CD4-positive, alpha-beta T cell treated with Interleukin-6 at 100 ng/mL for 8 hours (primary cell): ENCODE results near the gene METTL3.
"Not testable (repeated sequence)": the region's sequence is repeated elsewhere in the genome, so short reads cannot be mapped to it uniquely, and the experiment has no call there.

Experiments
- DNase-seq: peaks from one replicate; pipeline ENCODE4 v3.0.0-alpha.2; 2020; ENCODE audit warnings: mixed read lengths, low spot score

METTL3 gene

DNA sequence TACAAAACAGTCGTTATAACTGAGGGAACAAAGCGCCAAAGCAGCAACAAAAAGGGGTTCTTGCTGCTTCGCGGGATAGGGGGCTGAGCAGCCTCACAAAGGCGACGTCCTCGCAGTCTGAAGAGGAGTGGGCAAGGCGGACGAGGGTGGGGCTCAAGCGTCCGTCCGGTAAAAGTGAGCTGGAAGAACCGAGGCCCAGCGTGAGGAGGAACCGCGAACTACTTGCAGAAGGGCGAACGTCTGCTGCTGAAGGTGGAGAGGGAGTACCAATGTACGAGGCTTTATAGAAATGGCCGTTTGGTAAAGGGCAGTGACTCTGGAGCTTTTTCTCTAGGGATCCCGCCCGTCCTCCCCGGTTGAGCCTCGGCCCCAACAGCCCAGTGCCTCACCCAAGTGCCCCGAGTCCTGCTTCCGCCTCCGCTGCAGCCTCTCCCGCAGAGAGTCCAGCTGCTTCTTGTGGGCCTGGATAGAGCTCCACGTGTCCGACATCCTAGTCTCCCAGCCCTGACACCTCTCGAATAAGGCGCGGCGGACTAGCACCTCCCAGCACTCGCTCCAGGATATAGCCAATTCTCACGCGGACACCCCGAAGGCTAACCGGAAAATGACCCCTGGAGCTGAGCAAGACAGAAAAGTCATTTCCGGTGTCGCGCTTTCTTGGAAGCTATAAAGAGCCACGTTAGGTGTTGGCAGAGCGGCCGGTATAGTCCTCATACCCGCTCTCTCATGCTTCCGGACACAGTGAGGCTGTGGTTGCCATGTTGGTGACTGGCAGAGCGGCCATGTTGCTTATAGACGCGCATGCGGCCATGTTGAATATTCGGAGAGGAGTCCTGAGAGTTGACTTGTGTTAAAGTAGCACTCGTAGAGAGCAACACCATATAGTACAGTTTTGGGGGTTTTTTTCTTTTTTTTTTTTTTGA lies at the start of gene METTL3:
Gene METTL3, minus strand, starts transcription at position 606 of the 923 bp plus-strand sequence. Its CDS starts 117 bp downstream, at position 489.
- peak; percentile 93 for DNase-seq

DNA sequence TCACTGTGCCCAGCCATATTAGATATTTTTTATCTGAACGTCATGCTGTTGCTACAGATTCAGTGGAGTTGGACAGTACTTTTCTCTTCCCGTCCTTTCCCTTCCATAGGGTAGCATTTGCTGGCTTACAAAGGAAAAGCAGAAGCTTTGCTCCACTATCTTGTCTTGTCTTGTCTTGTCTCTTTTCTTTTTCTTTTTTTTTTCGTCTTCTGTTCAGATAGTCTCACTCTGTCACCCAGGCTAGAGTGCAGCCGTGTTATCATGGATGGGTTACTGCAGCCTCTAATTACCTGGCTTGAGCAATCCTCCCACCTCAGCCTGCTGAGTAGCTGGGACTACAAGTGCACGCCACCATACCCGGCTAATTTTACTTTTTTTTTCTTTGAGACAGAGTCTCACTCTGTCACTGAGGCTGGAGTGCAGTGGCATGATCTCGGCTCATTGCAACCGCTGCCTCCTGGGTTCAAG lies 47.6 kb upstream of the METTL3 start:
- DNase-seq = no peak

DNA sequence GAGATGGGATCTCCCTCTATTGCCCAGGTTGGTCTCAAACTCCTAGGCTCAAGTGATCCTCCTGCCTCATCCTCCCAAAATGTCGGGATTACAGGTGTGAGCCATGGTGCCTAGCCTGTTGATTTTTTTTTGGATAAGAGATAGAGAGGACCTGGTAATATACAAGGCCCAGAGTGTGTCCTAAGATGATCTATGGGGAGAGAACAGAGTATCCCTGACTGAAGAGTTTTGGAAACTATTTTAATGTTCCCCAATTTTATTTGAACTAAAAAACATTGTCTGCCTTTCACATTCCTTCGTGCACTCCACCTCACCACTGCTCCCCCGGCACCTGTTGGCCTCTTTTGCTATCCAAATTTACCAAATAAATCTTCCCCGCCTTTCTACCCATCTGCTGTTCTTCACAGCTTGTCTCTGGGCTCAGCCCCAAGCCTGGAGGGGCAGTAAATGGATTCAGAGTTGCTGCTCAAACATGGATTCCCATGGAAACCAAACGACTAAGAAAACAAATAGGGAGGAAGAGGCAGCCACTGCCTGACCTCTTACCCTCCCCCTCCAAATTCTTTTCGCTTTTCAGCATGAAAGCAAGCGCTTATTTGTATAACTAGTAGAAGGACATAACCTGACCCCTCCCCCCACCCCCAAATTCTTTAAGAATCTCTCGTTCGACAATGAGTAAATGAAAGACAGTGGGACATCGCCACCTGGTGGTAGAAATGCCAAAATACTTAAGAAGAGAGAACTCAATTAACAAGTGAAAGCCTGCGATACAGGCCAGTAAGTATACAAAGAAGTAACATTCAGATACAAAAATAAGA lies 46.2 kb upstream of the METTL3 start:
- DNase-seq = peak; percentile 74

DNA sequence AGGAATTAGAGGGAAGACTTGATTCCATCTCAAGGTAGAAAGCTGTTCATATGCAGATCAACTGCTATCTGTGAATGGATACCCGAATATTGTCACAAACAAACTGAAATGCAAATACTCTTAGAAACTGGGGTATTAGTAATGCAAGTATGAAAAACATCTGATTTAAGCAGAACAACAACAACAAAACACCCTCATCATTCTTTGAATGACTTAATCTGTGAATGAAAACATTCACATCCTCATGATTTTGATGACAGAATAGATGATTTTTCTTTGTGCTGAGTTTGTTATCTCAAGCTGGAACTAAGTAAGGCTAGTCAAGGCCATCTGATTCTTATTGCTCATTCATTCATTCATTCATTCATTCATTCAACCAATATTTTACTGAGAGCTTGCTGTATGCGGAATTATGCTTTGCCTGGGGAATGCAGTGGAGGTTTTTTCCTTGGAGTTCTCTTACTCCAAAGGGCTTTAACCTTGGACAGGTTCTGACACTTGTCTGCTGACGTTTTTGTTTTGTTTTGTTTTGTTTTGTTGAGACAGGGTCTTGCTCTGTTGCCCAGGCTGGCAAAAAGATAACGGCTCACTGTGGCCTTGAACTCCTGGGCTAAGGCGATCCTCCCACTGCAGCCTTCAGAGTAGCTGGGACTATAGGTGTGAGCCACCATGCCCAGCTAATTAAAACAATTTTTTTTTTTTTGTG lies 45.4 kb upstream of the METTL3 start:
- no peak for DNase-seq

DNA sequence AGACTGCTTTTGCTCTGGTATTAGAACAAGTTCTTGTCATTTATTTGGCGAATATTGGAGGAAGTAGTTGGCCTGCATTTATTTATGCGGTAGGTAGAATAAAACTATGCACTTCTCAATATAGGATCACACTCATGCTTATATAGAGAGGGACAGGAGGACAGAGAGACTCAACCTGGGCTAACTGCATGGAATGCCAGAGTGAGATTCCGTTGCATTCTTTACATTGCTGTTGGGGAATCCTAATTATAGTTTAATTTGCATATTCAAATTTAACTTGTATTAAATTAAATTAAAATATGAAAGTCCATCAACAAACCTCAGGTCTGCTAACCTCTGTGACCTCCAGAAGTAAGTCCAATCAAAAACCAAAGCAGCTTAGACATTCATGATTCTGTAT lies 42.1 kb upstream of the METTL3 start:
- no peak for DNase-seq

DNA sequence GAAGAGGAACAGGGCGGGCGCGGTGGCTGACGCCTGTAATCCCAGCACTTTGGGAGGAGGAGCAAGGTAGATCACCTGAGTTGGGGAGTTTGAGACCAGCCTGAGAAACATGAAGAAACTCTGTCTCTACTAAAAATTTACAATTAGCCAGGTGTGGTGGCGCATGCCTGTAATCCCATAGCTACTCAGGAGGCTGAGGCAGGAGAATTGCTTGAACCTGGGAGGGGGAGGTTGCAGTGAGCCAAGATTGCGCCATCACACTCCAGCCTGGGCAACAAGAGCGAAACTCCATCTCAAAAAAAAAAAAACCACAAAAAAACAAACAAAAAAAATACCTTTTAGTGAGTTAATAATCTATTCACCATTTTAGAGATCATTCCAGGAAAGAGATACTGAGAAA lies 33.4 kb upstream of the METTL3 start:
- not testable (repeated sequence) for DNase-seq

DNA sequence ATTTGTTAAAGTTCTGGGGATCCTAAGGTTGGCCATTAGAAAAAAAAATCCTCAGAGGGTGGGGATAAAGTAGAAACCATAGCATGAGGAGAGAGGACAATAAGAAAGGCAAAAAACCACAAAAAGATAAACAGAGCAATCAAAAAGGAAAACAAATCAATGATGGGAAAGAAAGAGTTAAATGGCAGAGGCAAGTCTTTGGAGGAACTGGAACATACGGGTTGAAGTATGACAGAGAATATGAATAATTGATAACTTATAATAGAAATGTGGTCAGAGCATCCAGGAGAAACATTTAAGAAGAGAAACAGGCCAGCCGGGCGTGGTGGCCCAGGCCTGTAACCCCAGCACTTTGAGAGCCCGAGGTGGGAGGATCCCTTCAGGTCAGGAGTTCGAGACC lies 32.8 kb upstream of the METTL3 start:
- DNase-seq = no peak

DNA sequence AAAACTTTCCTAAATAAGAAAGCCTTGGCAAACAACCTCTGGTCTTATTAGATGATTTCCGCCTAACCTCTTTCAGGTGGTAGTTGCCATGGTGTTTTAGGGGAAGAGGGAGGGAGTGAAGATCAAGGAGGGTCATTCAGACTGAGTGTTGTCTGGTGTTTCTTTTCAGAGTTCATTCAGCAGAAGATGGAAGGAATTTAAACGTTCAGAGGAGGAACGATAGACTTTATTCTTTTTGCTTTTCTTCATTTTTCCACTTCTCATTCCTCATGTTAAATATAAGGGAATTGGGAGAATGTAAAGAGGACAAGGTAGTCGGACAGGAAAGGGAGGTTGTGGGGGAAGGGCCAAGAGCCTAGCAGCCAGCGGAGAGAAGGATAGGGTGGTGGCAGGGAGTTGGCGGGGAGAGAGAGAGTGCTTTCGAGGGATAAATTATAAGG lies 32.4 kb upstream of the METTL3 start:
- DNase-seq = no peak

DNA sequence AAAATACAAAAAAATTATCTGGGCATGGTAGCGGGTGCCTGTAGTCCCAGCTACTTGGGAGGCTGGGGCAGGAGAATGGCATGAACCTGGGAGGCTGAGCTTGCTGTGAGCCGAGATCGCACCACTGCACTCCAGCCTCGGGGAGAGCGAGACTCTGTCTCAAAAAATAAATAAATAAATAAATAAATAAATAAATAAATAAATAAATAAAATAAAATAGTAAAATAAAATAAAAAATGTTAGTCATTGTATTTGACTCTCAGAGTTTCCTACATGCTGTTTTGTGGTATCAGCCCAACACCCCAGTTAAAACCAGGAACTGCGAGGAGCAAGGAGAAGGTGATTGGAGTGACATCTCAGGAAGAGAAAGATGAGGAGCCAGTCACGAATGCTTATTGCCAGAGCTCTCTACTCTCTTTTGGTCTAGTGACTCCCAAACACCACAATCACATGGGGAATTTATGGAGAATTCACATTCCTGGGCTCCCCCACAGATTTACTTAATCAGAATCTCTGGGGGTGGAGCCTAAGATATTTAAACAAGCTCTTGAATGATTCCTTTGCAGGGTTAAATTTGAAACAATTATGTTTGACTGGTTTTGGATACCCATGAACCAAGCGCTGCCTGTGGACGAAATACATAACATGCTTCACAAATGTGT lies 30.4 kb upstream of the METTL3 start:
- no peak for DNase-seq

DNA sequence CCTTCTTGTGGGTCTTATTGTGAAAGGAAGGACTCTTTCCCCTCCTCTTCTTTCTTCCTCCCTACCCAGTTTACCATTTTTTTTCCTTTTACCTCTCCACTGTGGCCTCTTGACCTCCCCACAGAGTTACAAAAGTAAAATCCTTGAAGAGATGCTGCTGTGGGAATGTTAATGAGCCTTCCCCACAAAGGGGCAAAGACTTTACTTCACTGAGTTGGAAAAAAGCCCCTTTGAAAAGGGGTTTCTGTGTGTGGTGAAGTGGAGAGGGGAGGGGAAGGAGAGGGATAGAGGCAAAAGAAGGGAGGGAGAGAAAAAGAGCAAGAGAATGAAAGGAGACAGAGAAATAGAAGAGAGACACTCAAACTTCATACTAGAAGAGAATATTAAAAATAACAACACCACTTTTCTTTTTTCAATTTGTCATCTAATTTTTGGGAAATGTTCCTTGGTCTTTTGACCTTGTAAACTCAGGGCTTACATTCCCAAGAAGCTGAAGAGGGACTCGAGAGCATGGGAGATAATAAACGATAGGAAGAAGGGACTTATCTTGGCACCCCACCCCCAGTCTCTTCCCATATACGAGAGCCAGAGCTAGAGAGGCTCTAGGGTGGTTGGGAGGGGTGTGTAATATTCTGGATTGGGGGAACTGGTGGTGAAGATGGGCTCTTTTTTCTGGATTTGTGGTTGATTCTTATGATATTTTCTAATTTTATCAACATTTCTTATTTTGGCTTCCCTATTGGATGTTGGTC lies 28.2 kb upstream of the METTL3 start:
- no peak for DNase-seq

DNA sequence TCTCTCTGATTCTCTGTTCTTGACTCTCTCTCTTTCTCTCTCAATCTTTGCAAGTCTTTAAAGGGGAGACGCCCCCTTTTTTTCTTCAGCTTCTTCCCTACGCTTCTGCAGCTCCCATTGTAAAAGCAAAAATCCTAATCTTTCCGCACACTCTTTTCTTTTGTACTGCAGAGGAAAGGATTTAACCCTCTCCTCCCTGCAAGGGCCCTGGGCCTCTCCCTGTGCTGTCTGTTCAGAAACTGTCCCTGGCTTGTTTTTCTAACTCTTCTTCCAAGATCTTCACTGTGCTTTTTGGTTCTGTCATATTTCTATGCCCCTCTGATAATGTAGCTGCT lies 25.9 kb upstream of the METTL3 start:
- DNase-seq = no peak

DNA sequence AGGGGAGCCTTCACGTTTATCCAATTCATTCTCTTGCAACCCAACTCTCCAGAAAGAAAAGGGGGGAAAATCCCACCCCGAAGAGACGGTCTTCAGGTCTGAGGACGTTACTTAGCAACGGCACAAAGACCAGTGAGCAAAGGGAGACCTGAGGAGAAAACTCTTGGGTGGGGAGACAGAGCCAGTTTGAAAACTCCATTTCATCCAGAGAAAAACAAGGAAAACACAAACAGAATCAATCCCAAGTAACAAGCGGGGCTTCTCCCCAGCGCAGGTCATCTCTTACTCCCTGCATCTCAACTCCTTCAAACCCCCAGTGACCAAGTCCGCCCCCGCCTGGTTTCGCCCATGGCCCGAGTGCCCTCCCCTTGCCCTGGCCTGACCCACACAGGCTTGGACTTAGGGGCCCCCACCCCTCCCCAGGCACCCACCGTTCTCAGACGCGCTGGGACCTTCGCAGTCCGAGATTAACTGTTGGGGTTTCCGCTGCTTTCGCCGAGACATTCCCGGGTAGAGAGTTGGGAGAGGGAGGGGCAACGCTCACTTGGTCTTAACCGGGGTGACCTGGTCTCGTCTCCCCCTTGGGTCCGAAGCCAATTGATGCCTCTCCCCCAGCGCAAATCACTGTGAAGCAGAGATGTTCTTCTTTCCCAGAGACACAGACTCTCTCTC lies 25.4 kb upstream of the METTL3 start:
- no peak for DNase-seq

DNA sequence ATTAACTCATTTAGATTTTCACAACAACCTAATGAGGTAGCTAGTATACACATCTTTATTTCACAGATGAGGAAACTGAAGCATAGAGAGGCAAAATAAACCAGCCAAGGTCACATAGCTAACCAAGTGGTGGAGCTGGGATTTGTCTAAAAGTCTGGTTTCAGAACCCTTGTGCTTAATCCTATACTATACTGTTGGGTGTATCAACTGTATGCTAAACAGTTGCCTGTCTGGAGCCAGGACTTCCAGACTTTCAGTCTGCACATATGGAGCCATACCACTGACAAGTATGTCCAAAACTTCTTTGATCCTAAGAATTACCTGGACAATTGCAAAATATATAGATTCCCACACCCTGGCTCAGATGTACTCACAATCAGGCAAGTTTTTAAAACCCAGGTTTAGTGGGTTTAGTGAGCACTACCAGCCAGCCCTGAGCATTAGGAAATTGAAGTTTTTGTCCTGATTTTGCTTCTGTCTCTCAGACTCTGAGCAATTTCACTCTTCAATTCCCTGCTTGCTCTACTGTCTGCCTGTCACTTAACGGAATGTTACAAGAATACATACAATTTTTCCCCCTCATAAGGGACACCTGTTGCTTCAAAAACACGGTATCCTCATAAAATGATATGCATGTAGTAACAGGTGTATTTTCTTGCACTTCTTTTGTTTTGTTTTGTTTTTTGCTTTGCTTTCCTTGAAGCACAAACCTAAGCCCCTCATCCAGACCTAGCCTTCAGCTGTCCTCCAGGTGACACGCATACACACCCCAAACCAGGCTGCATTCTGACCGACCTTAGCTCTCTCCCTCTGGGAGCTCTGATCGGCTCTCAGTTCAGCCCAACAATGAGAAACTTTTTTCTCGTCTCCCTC lies 24.6 kb upstream of the METTL3 start:
- no peak for DNase-seq

DNA sequence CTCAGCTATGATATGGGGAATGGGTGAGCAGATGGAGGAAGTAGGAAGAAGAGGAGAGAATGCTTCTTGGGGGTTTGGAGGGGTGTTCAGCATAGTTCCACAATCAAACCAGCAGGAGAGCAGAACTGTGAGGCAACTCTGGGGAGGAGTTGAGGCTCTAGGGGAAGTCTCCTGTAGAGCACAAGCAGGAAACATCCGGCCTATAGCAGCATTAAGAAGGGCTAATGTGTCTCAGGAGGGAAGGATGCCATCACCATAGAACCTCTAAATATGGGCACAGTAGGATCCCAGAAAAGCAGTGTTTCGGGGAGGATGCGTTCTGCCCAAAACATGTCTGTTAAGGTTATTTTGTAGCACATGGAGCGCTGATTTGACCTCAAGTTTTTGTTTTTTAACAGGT lies 23.4 kb upstream of the METTL3 start:
- DNase-seq = no peak

DNA sequence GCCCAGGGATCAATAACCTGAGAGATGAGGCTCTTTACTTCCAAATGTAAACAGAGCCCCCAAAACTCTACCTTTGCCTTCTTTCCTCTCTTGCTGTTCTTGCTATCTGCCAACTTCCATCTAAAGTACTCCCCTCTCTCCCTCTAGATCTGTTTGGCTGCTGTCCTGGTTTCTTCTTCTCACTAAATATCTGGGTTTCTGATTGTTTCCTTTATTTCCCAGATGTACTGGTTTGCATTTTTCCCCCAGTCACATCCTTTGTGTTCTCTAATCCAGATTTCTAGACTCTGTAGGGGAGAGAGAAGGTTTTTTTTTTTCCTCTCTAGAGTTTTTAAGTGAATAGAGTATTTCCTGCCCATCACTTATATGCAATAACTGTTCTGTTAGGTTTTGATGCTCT lies 22.2 kb upstream of the METTL3 start:
- DNase-seq = no peak

DNA sequence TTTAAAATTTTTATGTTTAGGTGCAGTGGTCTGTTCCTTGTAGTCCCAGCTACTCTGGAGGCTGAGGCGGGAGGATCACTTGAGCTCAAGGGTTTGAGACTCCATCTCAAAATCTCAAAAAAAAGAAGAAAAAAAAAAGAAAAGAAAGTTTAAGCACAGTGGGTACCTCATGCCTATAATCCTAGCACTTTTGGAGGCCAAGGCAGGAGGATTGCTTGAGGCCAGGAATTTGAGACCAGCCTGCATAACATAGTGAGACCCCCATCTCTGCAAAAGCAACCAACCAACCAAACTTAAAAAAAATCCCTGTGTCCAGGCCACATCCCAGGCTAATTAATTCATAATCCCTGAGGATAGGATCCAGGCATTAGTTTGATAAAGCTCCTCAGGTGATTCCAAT lies 18.4 kb upstream of the METTL3 start:
- DNase-seq = no peak

DNA sequence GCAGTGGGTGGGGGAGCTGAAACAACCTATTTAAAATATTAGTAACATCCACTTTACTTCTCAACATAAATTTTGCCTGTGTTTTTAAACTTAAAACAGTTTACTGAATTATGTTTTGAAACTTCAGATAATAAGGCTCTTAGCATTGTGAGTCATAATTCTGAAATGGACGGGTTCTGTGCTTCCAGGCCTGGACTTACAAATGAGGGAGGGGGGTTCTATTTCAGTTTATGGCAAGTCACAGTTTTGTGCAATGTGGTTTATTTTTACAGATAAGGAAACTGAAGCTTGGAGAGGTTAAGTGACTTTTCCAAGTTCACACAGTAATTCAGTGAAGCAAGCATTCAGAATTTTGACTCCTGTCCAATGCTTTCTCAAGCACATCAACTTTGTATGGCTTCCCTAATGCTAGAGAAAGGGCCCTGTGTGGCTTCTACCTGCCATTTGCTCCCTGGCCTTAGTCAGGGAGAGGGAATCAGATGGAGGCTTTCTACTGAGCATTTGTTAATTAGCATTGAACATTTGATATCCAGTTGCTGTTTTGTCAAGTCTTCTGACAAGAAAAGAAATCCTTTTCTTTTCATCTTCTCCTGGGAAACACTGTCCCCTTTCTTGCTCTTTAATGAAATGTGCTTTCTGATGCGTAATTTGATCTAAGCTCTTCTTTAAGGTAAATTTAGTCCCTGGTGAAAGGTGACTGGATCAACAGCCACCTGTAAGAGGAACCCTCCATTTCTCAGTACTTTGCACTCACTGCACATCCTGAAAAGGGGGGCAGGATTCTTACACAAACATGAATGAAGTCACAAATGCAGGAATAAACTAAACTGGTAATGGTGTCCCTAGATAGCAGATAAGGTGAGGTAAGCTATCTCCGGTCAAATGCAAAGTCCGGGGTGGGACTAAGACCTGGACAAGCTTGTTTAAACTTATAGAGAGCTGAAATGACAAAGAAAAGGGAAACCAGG lies 17.5 kb upstream of the METTL3 start:
- no peak for DNase-seq

DNA sequence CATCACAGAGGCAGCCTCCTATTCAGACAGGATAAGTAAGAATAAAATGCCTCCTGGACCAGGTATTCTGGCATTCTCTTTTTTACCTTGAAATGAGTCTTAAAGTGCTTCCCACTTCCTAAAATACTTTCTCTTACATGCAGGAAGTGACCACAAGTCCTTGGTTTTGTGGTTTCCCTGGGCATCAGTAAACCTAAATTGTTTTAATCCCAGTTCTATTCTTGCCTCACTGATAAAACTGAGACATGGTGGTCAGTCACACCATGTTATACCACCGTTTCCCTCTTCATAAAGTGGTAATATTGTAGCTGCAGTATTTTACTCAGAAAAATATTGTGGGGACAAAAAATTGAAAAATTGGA lies 16.2 kb upstream of the METTL3 start:
- DNase-seq = no peak
